Measurements from ENCODE around the gene CASP1.

Gene CASP1

DNA sequence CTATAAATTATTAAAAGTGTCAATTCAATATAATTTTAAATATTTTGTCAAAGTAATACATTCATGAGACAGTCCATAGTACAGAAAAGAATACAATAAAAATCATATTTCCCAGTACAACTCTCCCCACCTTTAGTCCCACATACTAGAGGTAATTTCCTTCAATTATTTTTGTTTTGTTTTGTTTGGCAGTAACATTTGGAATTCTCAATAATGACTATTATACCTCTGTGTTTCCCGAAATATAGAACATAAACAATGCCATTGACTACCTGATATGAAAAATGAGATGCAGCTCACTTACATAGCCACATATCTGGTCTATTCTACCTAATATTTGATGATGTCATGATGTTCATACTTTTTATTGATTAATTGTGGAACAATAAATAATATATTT, 42.2 kb downstream of the CASP1 start:
- TF ChIP-seq, protein P1, sequence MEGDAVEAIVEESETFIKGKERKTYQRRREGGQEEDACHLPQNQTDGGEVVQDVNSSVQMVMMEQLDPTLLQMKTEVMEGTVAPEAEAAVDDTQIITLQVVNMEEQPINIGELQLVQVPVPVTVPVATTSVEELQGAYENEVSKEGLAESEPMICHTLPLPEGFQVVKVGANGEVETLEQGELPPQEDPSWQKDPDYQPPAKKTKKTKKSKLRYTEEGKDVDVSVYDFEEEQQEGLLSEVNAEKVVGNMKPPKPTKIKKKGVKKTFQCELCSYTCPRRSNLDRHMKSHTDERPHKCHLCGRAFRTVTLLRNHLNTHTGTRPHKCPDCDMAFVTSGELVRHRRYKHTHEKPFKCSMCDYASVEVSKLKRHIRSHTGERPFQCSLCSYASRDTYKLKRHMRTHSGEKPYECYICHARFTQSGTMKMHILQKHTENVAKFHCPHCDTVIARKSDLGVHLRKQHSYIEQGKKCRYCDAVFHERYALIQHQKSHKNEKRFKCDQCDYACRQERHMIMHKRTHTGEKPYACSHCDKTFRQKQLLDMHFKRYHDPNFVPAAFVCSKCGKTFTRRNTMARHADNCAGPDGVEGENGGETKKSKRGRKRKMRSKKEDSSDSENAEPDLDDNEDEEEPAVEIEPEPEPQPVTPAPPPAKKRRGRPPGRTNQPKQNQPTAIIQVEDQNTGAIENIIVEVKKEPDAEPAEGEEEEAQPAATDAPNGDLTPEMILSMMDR (IDR thresholded peaks at IDR 0.05; ENCODE audit: low read depth, low read length) = no peak
- no peak for TF ChIP-seq EZH2phosphoT487 (IDR thresholded peaks at IDR 0.05; ENCODE audit: low read depth)
- no peaks in the 10 kb centered on the region for H3K36me3 ChIP-seq (replicated peaks; ENCODE audit: low read depth, low read length)
- no peak overlapping the region for H3K27ac ChIP-seq (ENCODE audit: low read length)
- no peaks in the 10 kb centered on the region for H3K4me1 ChIP-seq (ENCODE audit: low read length)
- no peaks in the 10 kb centered on the region for H3K9me3 ChIP-seq (ENCODE audit: insufficient read depth, low read length)
- H3K27me3 ChIP-seq (ENCODE audit: low read depth, low read length) = no peaks in the 10 kb centered on the region
- no peak overlapping the region for H3K9ac ChIP-seq (ENCODE audit: low read length)
- no peaks in the 10 kb centered on the region for H3K79me2 ChIP-seq (ENCODE audit: low read length)
- no peak overlapping the region for H3K4me3 ChIP-seq (ENCODE audit: low read length)
- H2AFZ ChIP-seq (ENCODE audit: low read depth, low read length) = no peak overlapping the region
- no peaks in the 10 kb centered on the region for H4K20me1 ChIP-seq (ENCODE audit: insufficient read depth, low read length)
- no peak overlapping the region for H3K4me2 ChIP-seq (ENCODE audit: low read length)

DNA sequence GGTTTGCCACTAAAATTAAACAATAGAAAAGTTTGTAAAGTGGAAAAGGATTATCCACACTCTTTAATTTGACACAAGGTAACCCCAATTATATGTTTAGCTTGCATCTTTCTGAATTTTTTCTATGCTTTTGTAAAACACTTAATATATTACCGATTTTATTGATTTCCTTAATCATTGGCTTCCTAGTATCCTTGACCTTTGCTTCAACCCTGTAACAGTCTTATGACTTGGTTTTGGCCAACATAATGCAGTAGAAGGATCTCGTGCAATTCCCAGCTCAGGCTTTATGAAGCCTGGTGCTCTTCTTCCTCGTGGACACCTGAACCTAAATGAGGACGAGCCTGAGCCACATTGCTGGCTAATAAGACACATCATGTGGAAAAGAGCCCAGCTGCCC, 43.0 kb downstream of the CASP1 start:
- no peak for TF ChIP-seq EZH2phosphoT487 (IDR thresholded peaks at IDR 0.05; ENCODE audit: low read depth)
- TF ChIP-seq, protein P1 (IDR thresholded peaks at IDR 0.05; ENCODE audit: low read depth, low read length) = no peak
- Histone ChIP-seq H3K27me3 (ENCODE audit: low read depth, low read length) (no peaks in the 10 kb centered on the region), H4K20me1 (ENCODE audit: insufficient read depth, low read length) (no peaks in the 10 kb centered on the region), H3K9me3 (ENCODE audit: insufficient read depth, low read length) (no peaks in the 10 kb centered on the region), H3K27ac (ENCODE audit: low read length) (no peak overlapping the region), H3K36me3 (replicated peaks; ENCODE audit: low read depth, low read length) (no peaks in the 10 kb centered on the region), H3K9ac (ENCODE audit: low read length) (no peak overlapping the region), H3K4me3 (ENCODE audit: low read length) (no peak overlapping the region), H2AFZ (ENCODE audit: low read depth, low read length) (no peak overlapping the region), H3K4me2 (ENCODE audit: low read length) (no peak overlapping the region), H3K4me1 (ENCODE audit: low read length) (no peaks in the 10 kb centered on the region), H3K79me2 (ENCODE audit: low read length) (no peaks in the 10 kb centered on the region)

DNA sequence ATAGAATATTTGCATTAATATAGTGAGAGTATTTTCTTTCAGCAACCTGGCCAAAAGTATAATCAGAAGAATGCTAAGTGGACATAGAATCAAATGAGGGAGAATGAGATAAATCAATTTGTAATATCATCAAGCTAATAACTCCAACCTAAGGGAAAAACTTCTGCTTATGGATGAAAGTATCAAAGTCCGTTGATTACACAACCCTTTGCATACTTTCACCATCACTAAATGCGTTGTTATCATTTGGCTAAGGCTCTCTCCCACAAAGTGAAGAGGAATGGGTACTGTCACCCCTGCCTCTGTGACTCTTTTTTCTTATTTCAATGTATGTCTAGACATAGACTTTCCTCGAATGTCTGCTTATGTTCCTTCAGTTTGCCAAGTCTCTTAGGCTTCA, 50.1 kb downstream of the CASP1 start:
- Histone ChIP-seq H3K4me1 (ENCODE audit: low read length) (no peaks in the 10 kb centered on the region), H2AFZ (ENCODE audit: low read depth, low read length) (no peak overlapping the region), H3K36me3 (replicated peaks; ENCODE audit: low read depth, low read length) (no peaks in the 10 kb centered on the region), H3K9ac (ENCODE audit: low read length) (no peak overlapping the region), H3K9me3 (ENCODE audit: insufficient read depth, low read length) (no peaks in the 10 kb centered on the region), H3K4me2 (ENCODE audit: low read length) (no peak overlapping the region), H3K27ac (ENCODE audit: low read length) (no peak overlapping the region), H4K20me1 (ENCODE audit: insufficient read depth, low read length) (no peaks in the 10 kb centered on the region), H3K4me3 (ENCODE audit: low read length) (no peak overlapping the region), H3K27me3 (ENCODE audit: low read depth, low read length) (no peaks in the 10 kb centered on the region), H3K79me2 (ENCODE audit: low read length) (no peaks in the 10 kb centered on the region)
- TF ChIP-seq EZH2phosphoT487 (IDR thresholded peaks at IDR 0.05; ENCODE audit: low read depth) = no peak
- TF ChIP-seq, protein P1 (IDR thresholded peaks at IDR 0.05; ENCODE audit: low read depth, low read length) = no peak

DNA sequence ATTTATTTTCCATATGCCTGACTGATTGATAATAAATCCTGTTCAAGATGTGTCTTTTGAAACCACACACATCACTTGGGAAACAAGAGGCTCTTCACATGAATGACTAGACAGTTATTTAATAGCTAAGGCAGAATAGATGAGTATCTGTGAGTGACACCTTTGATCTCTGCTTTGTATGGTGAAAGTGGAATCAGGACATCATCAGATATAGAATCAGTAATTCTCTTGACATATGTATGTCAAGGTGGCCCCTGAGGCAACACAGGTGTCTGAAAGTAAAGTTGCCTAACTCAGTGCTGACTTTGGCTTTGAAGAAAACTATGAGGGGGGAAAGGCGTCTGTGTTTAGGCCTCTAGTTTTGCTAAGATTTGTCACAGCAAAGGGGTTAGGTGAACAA, 55.1 kb downstream of the CASP1 start:
- Histone ChIP-seq H3K4me1 (ENCODE audit: low read length) (no peaks in the 10 kb centered on the region), H3K79me2 (ENCODE audit: low read length) (no peaks in the 10 kb centered on the region)
- no peak for TF ChIP-seq EZH2phosphoT487 (IDR thresholded peaks at IDR 0.05; ENCODE audit: low read depth)
- TF ChIP-seq, protein P1 (IDR thresholded peaks at IDR 0.05; ENCODE audit: low read depth, low read length) = no peak

More for the DNA sequence above, 55.1 kb downstream of the CASP1 start:
- Histone ChIP-seq H3K9ac (ENCODE audit: low read length) (no peak overlapping the region), H3K4me3 (ENCODE audit: low read length) (no peak overlapping the region), H3K27me3 (ENCODE audit: low read depth, low read length) (no peaks in the 10 kb centered on the region), H3K36me3 (replicated peaks; ENCODE audit: low read depth, low read length) (no peaks in the 10 kb centered on the region), H4K20me1 (ENCODE audit: insufficient read depth, low read length) (no peaks in the 10 kb centered on the region), H2AFZ (ENCODE audit: low read depth, low read length) (no peak overlapping the region), H3K4me2 (ENCODE audit: low read length) (no peak overlapping the region), H3K9me3 (ENCODE audit: insufficient read depth, low read length) (no peaks in the 10 kb centered on the region), H3K27ac (ENCODE audit: low read length) (no peak overlapping the region)
